HS-5 (cell line): Measurements from ENCODE around the gene CARD10.
"Not testable (repeated sequence)": the region's sequence is repeated elsewhere in the genome, so short reads cannot be mapped to it uniquely, and the experiment has no call there.

Experiments
- DNase-seq: peaks from one replicate; pipeline ENCODE4 v3.0.0-alpha.2; 2012; ENCODE audit warnings: low read depth

Gene CARD10

DNA sequence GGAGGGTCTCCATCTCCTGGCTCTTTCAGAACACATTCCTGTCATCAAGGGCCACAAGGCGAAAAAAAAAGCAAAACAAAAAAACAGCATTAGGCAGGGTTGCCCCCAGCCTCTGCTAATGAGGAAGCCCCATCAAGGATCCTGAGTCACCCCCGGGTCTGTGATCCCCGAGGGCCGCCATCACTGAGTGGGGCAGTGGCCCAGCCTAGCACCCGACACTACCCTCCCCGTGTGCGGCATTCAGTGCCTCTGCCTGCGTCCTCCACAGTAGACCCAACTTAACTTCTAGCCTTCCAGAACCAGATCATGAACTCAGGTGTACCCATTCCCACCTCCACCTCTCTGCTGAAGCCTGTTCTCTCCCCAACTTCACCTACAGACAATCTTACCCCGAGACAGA is 34.5 kb upstream of the CARD10 start:
- no peak for DNase-seq

DNA sequence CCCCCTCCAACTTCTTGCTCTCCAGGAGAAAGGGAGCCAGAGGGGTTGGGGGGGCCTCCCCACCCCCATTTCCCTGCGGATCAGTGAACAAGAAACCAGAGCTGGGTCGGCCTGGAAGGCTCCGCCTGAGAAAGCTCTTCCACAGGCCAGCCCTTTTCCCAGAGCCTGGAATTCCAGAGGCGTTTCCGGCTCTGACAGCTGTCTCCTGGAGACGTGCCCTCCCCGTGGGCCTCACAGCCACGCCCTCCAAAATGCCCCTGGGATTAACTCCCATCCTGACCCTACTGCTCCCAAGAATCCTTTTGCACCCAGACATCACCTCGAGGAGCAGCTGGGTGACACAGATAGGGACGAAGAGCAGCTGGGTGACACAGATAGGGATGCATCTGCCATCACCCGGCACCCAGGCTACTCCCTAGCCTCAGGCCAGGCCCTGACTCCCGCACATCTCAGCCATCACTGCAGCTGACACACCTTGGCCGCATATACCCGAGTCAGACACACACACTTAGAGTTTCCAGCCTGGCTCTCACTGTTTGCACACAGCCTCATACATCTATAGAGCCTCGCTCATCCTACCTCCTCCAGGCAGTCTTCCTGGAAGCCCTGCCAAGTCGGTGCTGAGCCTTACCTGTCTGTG is 33.4 kb upstream of the CARD10 start:
- no peak for DNase-seq

DNA sequence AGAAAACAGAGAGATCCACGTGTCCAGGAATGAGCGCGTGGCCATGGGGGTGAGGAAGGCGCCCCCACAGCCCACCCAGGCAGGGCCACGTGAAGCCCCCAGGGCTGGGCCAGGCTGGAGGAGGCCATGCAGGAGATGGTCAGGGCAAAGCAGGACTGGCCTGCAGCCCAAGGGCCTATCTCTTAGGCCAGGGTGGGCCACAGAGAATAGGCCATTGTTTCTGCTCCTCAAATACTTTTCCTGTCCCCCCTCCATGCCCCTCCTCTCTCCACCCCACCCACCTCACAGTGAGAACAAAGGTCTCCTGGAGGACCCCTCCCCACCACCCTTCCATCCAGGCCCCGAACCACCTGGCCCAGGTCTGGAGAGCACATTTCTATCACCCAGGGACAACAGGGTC is 32.8 kb upstream of the CARD10 start:
- DNase-seq: no peak

DNA sequence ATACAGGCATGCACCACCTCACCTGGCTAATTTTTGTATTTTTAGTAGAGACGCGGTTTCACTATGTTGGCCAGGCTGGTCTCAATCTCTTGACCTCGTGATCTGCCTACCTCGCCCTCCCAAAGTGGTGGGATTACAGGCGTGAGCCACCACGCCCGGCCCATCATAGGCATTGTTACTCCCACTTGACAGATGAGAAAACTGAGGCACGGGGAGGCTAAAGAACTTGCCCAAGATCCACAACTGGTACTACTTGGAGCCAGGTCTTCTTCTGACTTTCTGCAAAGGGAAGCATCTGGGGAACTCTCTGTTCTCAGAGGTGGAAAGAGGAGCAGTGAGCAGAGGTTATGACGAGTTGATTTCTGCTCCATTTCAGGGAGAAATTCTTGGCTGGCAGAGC is 31.7 kb upstream of the CARD10 start:
- not testable (repeated sequence) for DNase-seq

DNA sequence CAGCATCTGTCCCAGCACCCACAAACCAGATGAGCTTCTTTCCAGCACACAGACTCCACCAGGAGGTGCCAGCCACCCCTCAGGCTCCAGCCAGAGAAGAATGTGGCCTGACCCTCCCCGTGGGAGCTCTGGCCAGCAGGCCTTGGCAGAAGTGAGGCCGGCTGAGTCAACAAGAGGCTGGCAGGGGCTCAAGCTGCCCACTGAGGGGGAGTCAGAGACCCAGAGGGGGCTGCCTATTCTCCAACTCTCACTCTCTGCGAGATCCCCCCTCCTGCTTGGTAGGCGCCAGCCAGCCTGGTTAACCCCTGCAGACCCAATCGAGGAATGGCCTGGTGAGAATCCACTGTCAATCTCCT is 30.5 kb upstream of the CARD10 start:
- no peak for DNase-seq

DNA sequence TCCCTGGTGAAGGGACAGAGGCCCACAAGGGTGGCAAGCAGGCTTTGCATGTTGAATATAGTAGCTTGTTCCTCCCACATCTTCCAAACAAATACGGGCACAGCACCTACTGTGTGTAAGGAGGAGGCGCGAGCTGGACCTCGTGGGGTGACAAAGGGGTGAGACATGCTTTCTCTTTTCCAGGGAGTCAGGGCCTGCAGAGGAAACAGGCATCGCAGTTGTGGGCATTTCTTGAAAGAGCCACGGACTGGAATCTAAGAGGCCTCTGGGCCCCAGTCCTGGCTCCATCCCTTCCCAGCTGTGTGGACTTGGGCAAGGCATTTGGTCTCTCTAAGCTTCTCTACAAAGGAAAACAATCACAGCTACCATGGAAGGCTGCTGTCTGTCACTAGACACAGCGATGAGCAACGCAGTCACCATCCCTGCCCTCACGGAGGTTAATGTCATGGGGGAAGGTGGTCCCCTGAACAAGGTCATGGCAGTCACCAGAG is 28.1 kb upstream of the CARD10 start:
- no peak for DNase-seq

DNA sequence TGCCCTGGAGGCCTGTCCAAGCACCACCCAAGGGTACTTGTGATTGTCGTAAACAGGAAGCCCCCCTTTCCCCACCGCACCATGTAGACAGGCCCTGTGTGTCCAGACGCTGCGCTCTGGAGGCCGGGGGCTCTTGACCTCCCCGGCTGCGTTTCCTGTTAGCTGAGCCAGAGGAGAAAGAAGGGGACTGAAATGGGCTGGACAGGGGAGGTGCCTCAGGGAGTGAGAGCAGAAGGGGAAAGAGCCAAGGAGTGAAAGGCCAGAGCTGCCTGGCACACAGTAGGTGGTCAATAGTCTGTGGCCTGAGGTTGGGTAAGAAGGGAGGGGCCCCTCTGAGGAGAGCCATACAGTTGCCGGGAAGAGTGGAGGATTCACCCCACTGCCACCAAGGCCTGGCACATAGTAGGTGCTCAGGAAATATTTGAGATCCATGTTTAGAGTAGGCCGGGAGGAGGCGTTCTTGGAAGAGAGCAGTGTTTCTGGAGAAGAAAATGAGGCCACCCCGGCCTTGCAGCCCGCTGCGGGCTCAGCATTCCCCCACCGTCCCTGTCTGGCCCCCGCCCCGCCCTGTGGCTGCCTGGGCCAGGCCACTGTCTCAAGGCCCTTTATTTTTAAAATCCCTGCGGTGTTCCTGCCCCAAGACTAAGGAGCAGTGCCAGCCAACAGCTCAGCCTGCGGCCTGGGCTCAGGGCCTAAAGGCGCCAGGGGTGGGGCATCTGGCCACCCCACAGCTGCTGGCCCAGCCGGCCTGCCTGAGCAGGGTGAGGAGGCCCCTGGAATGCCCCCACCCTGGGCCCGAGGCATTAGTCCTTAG is 27.4 kb upstream of the CARD10 start:
- DNase-seq: no peak

DNA sequence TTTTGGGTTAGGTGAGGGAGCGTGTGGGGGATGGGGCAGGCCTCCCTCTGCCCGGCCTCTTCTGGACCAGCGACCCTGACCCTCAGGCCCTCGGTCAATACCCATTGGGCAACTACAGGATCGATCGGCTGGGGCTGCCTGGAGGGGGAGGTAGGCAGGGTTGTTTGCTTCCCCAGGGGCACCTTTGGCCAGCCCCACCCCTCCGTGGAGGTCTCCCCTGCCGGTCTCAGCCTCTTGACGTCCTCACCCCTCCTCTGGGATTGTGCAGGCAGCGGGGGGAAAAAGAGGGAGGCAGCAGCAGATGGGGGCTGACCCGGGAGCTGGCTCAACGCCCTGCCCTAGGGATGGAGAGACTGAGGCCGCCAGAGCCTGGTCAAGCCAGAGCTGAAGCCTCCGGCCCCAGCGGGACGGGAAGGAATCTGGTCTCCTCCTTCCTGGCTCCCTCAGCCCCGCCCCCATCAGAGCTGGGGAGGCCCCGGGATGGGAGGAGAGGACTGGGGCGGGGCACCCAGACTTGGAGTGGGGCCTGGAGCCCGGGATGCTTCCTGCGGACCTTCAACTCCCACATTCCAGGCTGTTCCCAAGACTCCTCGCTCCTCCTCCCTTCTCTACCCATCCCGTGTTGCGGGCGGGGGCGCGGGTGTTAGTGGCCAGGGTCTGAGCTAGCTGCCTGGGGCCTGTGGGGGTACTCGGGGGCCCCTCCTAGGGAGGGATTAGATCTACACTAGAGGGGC is 26.7 kb upstream of the CARD10 start:
- DNase-seq: no peak

DNA sequence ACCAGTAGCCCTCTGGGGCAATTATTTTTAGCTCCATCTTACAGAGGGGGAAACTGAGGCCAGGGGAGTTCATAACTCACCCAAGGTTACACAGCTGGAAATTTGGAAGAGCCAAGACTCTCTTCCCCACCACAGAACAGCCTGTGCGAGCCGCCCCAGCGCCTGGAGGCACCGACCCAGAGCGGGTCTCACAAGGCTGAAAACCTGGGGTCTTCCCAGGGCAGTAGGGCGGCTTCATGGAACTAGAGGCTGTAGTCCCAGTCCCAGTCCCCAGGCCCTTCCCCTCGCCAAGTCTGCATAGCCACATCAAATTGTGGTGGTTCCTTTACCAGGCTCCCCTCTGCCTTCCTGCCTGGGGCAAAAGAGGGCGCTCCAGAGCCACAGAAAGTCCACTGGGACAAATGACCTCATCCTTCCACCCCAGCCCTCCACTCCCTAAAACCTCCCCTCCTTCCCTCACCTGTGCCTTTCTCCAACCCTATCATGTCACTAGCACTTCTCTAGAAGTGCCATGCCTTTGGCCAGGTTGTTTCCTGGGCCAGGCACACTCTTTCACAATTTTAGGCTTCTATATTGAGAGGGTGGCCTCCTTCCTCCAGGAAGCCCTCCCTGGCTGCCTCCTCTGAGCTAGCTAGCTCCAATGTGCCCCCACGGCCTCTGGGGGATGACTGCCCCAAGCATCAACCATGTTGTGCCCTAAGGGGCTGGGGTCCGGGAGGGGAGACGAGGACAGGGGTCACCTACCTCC is 25.9 kb upstream of the CARD10 start:
- DNase-seq: no peak

DNA sequence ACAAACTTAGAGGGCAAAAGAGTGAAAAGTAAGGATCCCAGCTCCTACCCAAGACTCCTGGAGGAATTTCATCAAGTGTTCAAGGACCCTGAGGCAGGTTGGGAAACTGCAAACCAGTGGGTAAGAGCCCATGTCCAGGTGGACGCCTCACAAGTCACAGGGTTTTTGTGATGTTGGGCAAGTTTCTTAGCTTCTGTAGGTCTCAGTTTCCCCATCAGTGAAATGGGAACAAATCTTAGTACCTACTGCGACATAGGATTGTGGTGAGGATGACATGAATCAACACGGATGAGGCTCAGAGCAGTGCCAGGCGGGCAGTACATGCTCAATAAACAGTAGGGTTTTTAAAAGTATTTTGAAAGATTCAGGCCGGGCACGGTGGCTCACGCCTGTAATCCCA is 23.7 kb upstream of the CARD10 start:
- DNase-seq: no peak

DNA sequence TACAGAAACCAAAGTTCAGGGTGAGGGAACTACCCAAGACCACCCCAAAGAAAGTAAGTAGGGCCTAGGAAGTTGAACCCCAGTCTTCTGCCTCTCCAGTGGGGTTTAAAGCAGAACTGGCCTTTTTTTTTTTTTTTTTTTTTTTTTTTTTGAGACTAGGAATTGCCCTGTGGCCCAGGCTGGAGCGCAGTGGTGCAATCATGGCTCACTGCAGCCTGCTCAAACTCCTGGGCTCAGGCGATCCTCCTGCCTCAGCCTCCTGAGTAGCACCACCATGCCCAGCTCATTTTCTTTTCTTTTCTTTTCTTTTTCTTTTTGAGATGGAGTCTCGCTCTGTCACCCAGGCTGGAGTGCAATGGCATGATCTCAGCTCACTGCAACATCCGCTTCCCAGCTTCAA is 23.2 kb upstream of the CARD10 start:
- DNase-seq: not testable (repeated sequence)

DNA sequence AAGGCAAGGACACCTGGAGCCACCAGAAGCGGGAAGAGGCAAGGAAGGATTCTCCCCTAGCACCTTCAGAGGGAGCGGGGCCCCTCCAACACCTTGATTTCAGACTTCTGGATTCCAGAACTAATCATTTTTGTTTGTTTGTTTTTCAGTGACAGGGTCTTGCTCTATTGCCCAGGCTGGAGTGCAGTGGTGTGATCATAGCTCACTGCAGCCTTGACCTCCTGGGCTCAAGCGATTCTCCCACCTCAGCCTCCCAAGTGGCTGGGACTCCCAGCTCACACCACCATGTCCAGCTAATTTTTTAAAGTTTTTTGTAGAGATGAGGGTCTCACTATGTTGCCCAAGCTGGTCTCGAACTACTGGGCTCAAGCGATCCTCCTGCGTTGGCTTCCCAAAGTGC is 20.6 kb upstream of the CARD10 start:
- not testable (repeated sequence) for DNase-seq

DNA sequence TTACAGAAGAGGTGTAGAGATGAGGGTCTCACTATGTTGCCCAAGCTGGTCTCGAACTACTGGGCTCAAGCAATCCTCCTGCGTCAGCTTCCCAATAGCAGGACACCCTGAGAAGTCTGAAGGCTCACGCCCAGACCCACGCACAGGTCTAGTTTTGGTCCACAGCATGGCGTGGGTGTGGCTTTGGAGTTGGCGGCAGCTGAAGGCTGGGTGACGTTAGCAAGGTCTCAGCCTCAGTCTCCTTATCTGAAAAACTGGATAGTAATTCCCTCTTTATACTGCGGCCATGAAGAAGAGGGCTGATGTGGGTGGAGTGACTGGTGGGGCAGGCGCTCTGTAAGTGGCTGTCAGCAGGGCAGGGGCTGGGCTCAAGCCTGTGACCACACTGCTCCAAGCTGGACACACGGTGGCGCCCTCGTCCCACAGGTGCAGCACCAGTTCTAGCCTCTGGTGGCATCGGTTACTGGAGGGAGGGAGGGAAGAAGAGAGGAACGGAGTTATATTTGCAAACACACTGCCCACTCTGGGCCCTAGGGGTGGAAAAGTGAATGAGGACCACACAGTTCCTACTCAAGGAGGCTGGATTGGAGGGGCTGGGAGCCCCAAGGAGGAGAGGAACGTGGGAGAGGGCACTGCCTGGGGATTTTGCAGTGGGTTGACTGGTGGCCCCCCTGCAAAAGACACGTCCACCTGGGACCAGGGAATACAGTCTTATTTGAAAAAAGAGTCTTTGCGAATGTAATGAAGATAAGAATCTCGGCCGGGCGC is 19.6 kb upstream of the CARD10 start:
- peak; percentile 66 for DNase-seq

DNA sequence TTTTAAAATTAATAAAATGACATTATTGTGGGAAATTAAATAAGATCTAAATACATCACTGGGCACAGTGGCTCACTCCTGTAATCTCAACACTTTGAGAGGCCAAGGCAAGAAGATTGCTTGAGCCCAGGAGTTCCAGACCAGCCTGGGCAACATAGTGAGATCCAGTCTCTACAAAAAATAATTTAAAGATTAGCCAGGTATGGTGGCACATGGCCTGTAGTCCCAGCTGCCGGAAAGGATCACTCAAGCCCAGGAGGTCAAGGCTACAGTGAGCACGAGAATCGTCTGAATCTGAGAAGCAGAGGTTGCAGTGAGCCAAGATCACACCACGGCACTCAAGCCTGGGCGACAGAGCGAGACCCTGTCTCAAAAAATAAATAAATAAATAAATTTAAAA is 15.9 kb upstream of the CARD10 start:
- no peak for DNase-seq

DNA sequence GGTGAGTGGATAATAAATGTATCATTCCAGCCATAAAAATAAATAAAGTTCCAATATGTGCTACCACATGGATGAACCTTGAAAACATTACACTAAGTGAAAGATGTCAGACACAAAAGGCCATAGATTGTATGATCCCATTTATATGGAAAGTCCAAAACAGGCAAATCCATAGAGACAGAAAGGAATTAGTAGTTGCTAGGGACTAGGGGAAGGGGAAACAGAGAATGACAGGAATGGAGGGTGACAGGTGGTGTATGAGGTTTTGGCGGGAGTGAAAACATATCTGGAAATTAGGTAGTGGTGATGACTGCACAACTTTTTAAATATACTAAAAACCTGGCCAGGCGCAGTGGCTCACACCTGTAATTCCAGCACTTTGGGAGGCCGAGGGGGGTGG is 15.2 kb upstream of the CARD10 start:
- DNase-seq: no peak

DNA sequence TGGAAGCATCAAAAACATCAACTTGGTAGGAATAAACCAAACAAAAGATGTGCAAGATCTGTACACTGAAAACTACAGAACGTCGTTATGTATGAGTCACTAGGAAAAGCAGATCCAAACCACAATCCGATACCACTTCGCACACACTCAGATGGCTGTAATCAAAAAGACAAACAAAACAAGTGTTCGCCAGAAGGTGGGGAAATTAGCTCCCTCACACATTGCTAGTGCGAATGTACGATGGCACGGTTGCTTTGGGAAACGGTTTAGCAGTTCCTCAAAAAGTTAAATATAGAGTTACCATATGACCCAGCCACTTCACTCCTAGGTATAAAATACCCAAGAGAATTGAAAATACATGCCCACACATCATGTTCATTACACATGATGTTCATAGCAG is 14.8 kb upstream of the CARD10 start:
- peak; percentile 53 for DNase-seq

DNA sequence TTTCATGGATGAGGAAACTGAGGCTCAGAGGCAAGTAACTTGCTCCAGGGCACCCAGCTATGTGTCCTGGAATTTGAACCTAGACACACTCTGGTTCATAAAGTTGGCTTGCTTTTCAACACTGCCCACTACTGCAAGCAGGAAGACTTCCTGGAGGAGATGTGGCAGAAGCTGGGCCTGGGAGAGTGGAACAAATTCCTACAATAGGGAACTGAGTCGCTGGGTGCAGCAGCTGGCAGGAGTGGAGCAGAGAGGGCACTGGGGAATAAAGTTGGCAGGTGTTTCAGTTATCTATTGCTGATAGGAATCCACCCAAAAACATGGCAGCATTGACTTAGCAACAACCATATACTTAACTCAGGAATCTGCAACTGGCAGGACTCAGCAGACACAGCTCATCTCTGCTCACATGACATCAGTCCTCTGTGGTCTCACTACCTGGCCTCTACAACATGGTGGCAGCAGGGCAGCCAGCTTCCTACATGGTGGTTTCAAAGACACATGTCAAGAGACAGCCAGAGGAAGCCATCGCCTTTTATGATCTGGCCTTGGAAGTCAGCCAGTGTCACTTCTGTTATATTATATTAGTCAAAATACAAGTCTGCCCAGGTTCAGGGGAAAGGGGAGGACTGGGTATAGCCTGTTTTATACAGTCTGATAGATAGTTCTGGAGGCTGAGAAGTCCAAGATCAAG is 10.6 kb upstream of the CARD10 start:
- DNase-seq: no peak

DNA sequence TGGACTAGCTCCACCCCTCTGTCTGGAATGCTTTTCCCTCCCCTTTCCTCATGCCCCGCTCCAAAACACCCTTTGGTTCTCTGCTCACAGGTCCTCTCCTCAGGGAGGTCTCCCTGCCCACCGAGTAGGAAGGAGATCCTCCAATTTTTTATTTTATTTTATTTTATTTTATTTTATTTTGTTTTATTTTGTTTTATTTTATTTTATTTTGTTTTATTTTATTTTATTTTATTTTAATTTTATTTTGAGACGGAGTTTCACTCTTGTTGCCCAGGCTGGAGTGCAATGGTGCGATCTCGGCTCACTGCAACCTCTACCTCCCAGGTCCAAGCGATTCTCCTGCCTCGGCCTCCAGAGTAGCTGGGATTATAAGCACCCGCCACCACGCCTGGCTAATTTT is 8.7 kb upstream of the CARD10 start:
- DNase-seq: not testable (repeated sequence)

DNA sequence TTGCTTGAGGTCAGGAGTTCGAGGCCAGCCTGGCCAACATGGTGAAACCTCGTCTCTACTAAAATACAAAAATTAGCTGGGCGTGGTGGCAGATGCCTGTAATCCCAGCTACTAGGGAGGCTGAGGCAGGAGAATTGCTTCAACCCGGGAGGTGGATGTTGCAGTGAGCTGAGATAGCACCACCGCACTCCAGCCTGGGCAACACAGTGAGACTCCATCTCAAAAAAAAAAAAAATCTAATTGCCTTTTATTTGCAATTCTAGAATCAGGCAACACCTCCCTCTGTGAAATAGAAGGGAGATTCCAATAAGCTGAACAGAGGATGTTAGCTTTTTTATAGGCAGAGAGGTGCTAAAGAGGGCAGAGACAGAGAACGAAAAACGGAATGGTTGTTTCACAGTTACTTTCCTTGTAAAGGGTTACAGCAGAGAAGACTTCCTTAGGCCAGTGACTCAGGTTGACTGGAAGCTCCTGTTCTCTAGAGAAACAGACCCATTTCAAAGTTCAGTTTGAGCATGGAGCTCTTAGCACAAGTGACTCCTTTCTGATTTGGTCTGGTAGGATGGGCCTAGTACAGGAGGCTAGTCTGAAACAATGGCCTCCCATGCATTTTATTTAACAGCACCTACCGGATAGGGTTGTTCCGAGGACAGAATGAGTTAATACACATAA is 8.0 kb upstream of the CARD10 start:
- DNase-seq: not testable (repeated sequence)

DNA sequence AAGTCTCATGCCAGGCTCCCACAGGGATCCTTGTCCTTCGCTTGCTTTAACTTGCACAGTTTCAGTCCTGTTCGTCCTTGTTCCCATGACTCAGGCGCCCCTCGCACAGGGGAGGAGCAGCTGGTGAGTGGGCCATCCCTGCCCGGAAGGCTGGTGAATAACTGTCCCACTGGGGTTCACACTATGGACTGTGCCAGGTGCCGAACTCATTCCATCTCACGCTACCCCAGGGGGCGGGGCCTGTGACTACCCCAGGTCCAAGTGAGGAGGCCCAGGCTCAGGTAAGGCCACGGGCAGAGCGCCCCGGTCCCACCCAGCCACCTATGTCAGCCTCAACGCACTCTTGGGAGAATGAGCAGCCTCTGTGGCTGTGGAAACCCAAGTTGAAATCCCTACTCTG is 7.2 kb upstream of the CARD10 start:
- DNase-seq: no peak
